Erythroblast (primary cell): ENCODE data around the gene GLRX5.

ENCODE experiments used
- GATA1 ChIP-seq: IDR thresholded peaks from 2 replicates; pipeline ENCODE4 v1.6.1; 2011; ENCODE audit warnings: low read depth, mild to moderate bottlenecking, control low read depth, low read length, moderate library complexity
- POLR2A ChIP-seq: IDR thresholded peaks from 2 replicates; pipeline ENCODE4 v1.6.1; 2011; ENCODE audit warnings: mild to moderate bottlenecking, low read length

DNA sequence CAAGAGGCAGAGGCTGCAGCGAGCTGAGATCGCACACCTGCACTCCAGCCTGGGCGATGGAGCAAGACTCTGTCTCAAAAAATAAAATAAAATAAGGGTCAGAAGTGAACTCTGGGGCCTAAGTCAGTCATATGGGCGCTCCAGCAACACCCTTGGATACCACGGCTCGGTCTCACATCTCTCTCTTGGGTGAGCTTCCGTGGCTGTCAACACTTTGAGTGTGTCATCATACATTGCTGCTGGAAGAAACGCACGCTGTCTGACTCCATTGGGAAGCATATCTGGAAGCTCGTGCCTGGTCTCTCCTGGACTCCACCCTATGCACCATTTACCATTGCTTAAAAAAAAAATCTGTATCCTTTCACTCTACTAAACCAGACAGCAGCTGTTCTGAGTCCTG is 20.2 kb downstream of the GLRX5 start:
- TF ChIP-seq POLR2A (no peak), GATA1 (no peak)
